K562 (cell line): ENCODE results near the gene TMED5. TPM values are rescaled to one million over a fixed set of nuclear protein-coding genes. Genes with fewer than 3 reads are reported as not detected.

Experiments used
- ATAC-seq: fragments of 200-7000 bp; cut with Tn5 transposase; 3 replicates; pipeline ENCODE4 v1.9.1; 2020; ENCODE audit warnings: moderate library complexity
- BruUV-seq: library from RNA; stranded (reverse); fragments of 400-500 nt; replicated peaks from 2 replicates; lab custom pipeline; 2021; lab: Mats Ljungman, UMichigan
- CTCF ChIA-PET: fragments of 300-600 bp; formaldehyde crosslinking; extraction: SDS; loops from one replicate; lab custom pipeline; 2021; ENCODE audit warnings: low intra/inter-chr PET ratio; lab: Yijun Ruan, JAX
- POLR2A ChIA-PET: fragments of 300-600, 350-650 bp; sonication (Branson Sonifier 250); formaldehyde crosslinking; extraction: SDS; loops from one replicate; lab custom pipeline; 2021; ENCODE audit warnings: antibody characterized with exemption, inconsistent platforms; lab: Yijun Ruan, JAX
- DNase-seq, 4 experiments: peaks; one replicate each; pipeline versions ENCODE4 v3.0.0 to v3.0.0-alpha.2; 2011 to 2018; ENCODE audit warnings: low spot score in 3 of 4, mixed read lengths in 3 of 4; ENCODE audit errors: extremely low read depth in 1 of 4
- FAIRE-seq: peaks from 2 replicates; lab custom pipeline; 2011; peaks lifted over from hg19 to GRCh38; lab: Jason Lieb, UNC
- H2AFZ ChIP-seq: 2 replicates; pipeline ENCODE4 v1.6.0; 2011; ENCODE audit warnings: low read depth, low read length, control low read depth, inconsistent platforms
- H3K27ac ChIP-seq: fragments of 200-600 bp; 3 replicates; pipeline ENCODE4 v1.8.0; 2011; ENCODE audit warnings: low read depth, mild to moderate bottlenecking, control low read depth, inconsistent platforms, low read length, moderate library complexity, mixed read lengths; ENCODE audit errors: extremely low read depth
- H3K27me3 ChIP-seq, 2 experiments: fragments of 300-600 bp in 1 of 2; 2 replicates in 1 of 2; 3 replicates in 1 of 2; pipeline versions ENCODE4 v1.6.0 to v1.8.0; 2011; ENCODE audit warnings: inconsistent platforms in 2 of 2, low read length in 2 of 2, mild to moderate bottlenecking in 1 of 2, mixed read lengths in 1 of 2, moderate library complexity in 1 of 2; ENCODE audit not compliant: control insufficient read depth in 2 of 2, insufficient read depth in 2 of 2
- H3K36me3 ChIP-seq: fragments of 300-600 bp; 3 replicates; pipeline ENCODE4 v1.8.0; 2011; ENCODE audit warnings: mild to moderate bottlenecking, low read length, inconsistent platforms; ENCODE audit not compliant: control insufficient read depth, insufficient read depth
- H3K4me1 ChIP-seq, 2 experiments: fragments of 200-600 bp in 1 of 2; replicated peaks in 1 of 2; 2 replicates in 1 of 2; 3 replicates in 1 of 2; pipeline versions ENCODE4 v1.5.1 to v1.8.0; 2011; ENCODE audit warnings: inconsistent platforms in 2 of 2, low read length in 2 of 2, mild to moderate bottlenecking in 1 of 2, mixed read lengths in 1 of 2, moderate library complexity in 1 of 2; ENCODE audit not compliant: control insufficient read depth in 2 of 2, insufficient read depth in 2 of 2
- H3K4me2 ChIP-seq: 2 replicates; pipeline ENCODE4 v1.6.1; 2011; ENCODE audit warnings: low read length, control low read depth, inconsistent platforms, mixed read lengths; ENCODE audit not compliant: insufficient read depth
- H3K4me3 ChIP-seq: fragments of 200-600 bp; sonication (generic), shearing (Covaris generic); 2 replicates; pipeline ENCODE4 v1.5.1; 2016; ENCODE audit warnings: control low read depth, inconsistent platforms
- H3K79me2 ChIP-seq: fragments of 200-600 bp; 3 replicates; pipeline ENCODE4 v1.8.0; 2011; ENCODE audit warnings: low read length, inconsistent platforms; ENCODE audit not compliant: control insufficient read depth, insufficient read depth
- H3K9ac ChIP-seq, 2 experiments: 2 replicates each; pipeline versions ENCODE4 v1.6.0 to v1.6.1; 2011; ENCODE audit warnings: low read depth in 2 of 2, low read length in 2 of 2, control low read depth in 1 of 2, inconsistent platforms in 1 of 2, mild to moderate bottlenecking in 1 of 2, mixed read lengths in 1 of 2; ENCODE audit not compliant: insufficient read depth in 1 of 2
- H3K9me1 ChIP-seq: one replicate; pipeline ENCODE4 v1.6.0; 2011; ENCODE audit warnings: inconsistent platforms, mild to moderate bottlenecking, low read length, moderate library complexity; ENCODE audit not compliant: control insufficient read depth, insufficient read depth
- H3K9me3 ChIP-seq: replicated peaks from 2 replicates; pipeline ENCODE4 v1.5.1; 2011; ENCODE audit warnings: low read depth, low read length, inconsistent platforms; ENCODE audit not compliant: control insufficient read depth, insufficient read depth
- H4K20me1 ChIP-seq: replicated peaks from 2 replicates; pipeline ENCODE4 v1.6.1; 2011; ENCODE audit warnings: low read length, inconsistent platforms, mixed read lengths; ENCODE audit not compliant: control insufficient read depth, insufficient read depth
- CHD1 ChIP-seq: fragments of 200-600 bp; sonication (generic); IDR thresholded peaks from one replicate; pipeline ENCODE4 v1.6.1; 2012; ENCODE audit warnings: mild to moderate bottlenecking, moderate library complexity, low read length, inconsistent platforms
- ETV1 ChIP-seq: fragments of 450-650 bp; conservative IDR thresholded peaks from 2 replicates; pipeline ENCODE4 v1.6.1; 2016; ENCODE audit warnings: missing genetic modification characterization, control low read depth, low read depth, missing compliant biosample characterization
- GTF2E2 ChIP-seq: fragments of 200-800 bp; sonication (Bioruptor generic); IDR thresholded peaks from 2 replicates; pipeline ENCODE4 v1.6.1; 2016; ENCODE audit warnings: missing genetic modification characterization, missing compliant biosample characterization
- MTA2 ChIP-seq: fragments of 450-650 bp; IDR thresholded peaks from 2 replicates; pipeline ENCODE4 v1.6.1; 2016; ENCODE audit warnings: low read depth
- RBM22 ChIP-seq: fragments of 200-400 bp; formaldehyde crosslinking; IDR thresholded peaks from 2 replicates; pipeline ENCODE4 v1.6.1; 2018; ENCODE audit warnings: low read length, low read depth; ENCODE audit not compliant: poor library complexity, severe bottlenecking
- SMARCE1 ChIP-seq: fragments of 450-650 bp; IDR thresholded peaks from 2 replicates; pipeline ENCODE4 v1.7.1; 2016; ENCODE audit warnings: mild to moderate bottlenecking
- SRSF9 ChIP-seq: fragments of 200-400 bp; formaldehyde crosslinking; IDR thresholded peaks from 2 replicates; pipeline ENCODE4 v1.6.1; 2017; ENCODE audit warnings: low read depth, low read length, borderline replicate concordance
- STAT5A ChIP-seq: IDR thresholded peaks from 2 replicates; pipeline ENCODE4 v1.6.1; 2012; ENCODE audit warnings: low read length, inconsistent platforms, borderline replicate concordance
- TEAD2 ChIP-seq: fragments of 450-650 bp; IDR thresholded peaks from 2 replicates; pipeline ENCODE4 v1.6.1; 2016; ENCODE audit warnings: missing genetic modification characterization, control low read depth, missing compliant biosample characterization
- ZNF212 ChIP-seq: fragments of 450-650 bp; formaldehyde crosslinking; IDR thresholded peaks from 2 replicates; pipeline ENCODE4 v1.4.0; 2020; ENCODE audit warnings: mild to moderate bottlenecking
- WGBS: fragments of 100-300 bp; shearing (Covaris generic); methylation state at CpG from one replicate; pipeline ENCODE4 v1.1.6; 2016; ENCODE audit warnings: low coverage, mixed read lengths; ENCODE audit not compliant: insufficient coverage; ENCODE audit errors: missing lambda C conversion rate; 5-methylcytosine and 5-hydroxymethylcytosine counted together
- in situ Hi-C: fragments of 300-500 bp; cut with MboI; formaldehyde crosslinking; loops from 4 replicates; pipeline ENCODE4 v1.15.0; 2018; ENCODE audit warnings: inconsistent platforms, mixed read lengths
- intact Hi-C: fragments of 100-400 bp; cut with micrococcal nuclease; formaldehyde crosslinking; loops from 2 replicates; pipeline ENCODE4 v1.14.2; 2022
- polyA plus RNA-seq, 8 experiments: library from polyadenylated mRNA; depleted of rRNA in 4 of 8; stranded (reverse) in 5 of 8; unstranded in 3 of 8; fragments of >200 nt; fragmentation: Nextera tagmentation in 2 of 8; fragmentation: Illumina TruSeq in 1 of 8; extraction: Ambion mirVana in 2 of 8; extraction: Trizol in 1 of 8; gene quantifications; 2 replicates each; pipeline versions ENCODE4 v1.2.1 to v1.2.3, GENCODE V29; 2011 to 2014; ENCODE audit warnings: inconsistent platforms in 1 of 8, missing spikeins in 1 of 8
- total RNA-seq, 7 experiments: library from RNA; depleted of rRNA in 6 of 7; stranded (reverse); fragments of >200 nt in 6 of 7; fragmentation: Illumina TruSeq in 2 of 7; extraction: Trizol in 2 of 7; gene quantifications; 2 replicates each; pipeline versions ENCODE4 v1.2.1 to v1.2.3, GENCODE V29; 2011 to 2021; ENCODE audit warnings: low replicate concordance in 1 of 7
- TF ChIP-seq, protein P1 (sequence below): fragments of 450-650 bp; IDR thresholded peaks from 2 replicates; pipeline ENCODE4 v1.6.1; 2016; ENCODE audit warnings: low read depth, mild to moderate bottlenecking, moderate library complexity
- TF ChIP-seq, protein P2 (sequence below): fragments of 450-650 bp; formaldehyde crosslinking; IDR thresholded peaks from 2 replicates; pipeline ENCODE4 v1.4.0; 2022; ENCODE audit warnings: mild to moderate bottlenecking, moderate library complexity
- TF ChIP-seq, protein P3 (sequence below): sonication (generic); formaldehyde crosslinking; IDR thresholded peaks from 2 replicates; pipeline ENCODE4 v1.8.1; 2023; ENCODE audit warnings: mild to moderate bottlenecking, missing genetic modification reagents
- TF ChIP-seq, protein P4 (sequence below): sonication (generic); formaldehyde crosslinking; IDR thresholded peaks from 2 replicates; pipeline ENCODE4 v1.9.0; 2022; ENCODE audit warnings: mild to moderate bottlenecking, missing genetic modification reagents
- TF ChIP-seq, protein P5 (sequence below): fragments of 250-450 bp; sonication (Bioruptor Pico); IDR thresholded peaks from 2 replicates; pipeline ENCODE4 v1.4.0; 2020; ENCODE audit warnings: mild to moderate bottlenecking, moderate library complexity

Gene TMED5
- total and polyA plus RNA-seq, 9 of the 15 experiments (the other 6 are each of a cell fraction or from before 2014, with no cell fraction given): 28.7 to 83.7 (median 67.2) TPM

DNA sequence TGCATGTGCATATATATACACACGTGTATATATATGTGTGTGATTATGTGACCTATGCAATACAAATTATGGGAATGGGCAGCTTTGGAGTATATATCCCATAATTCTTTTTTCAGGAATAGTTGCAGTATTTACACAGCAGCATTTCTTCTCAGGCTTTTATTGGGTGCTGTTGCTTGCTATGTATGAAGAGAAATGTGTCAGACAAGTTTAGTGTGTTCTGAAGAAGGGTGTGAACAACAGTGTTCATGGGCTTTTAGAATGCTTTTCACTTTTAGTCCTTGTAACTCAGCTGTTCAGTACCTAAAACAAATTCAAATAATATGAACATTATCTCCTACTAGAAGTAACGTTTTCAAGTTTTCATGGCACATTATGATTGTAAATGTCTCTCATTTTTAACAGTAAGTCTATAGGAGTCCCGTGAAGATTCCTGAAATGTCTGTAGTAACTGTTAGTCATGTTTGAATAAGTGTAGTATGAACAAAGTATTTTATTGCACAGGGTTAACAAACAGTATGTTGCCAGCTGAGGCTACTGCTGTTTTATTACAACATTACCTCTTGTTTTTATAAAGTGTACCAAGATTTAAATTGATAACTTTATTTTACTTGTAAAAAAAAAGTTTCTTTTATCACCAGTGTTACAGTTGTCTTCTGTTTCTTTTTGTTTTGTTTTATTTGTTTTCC, 42.5 kb downstream of the TMED5 start:
- BruUV-seq: no TSS peak
- WGBS: 55% methylated on average over 3 of the region's 3 CpGs
- ChIA-PET POLR2A (no interaction called here), CTCF (no interaction called here)
- Histone ChIP-seq H3K9me1 (no peaks in the 10 kb centered on the region), H3K27me3 (no peaks in the 10 kb centered on the region), H3K27ac (no peak overlapping the region), H2AFZ (no peak overlapping the region), H3K36me3 (peaks cover 90% of the 10 kb centered on the region), H3K4me2 (no peak overlapping the region), H4K20me1 (no peaks in the 10 kb centered on the region), H3K9me3 (no peaks in the 10 kb centered on the region), H3K4me1 (no peaks in the 10 kb centered on the region), H3K4me3 (no peak overlapping the region), H3K79me2 (no peaks in the 10 kb centered on the region), H3K9ac (no peak overlapping the region)
- ATAC-seq: no peak
- FAIRE-seq: no peak
- in situ Hi-C loops: no loop called here
- intact Hi-C loops: loop anchor here (5.0 kb wide), 1 partner anchor 55 kb away; no protein-coding TSS in a partner anchor
- DNase-seq: no peak
- TF ChIP-seq RBM22: no peak
- TF ChIP-seq, protein P1, sequence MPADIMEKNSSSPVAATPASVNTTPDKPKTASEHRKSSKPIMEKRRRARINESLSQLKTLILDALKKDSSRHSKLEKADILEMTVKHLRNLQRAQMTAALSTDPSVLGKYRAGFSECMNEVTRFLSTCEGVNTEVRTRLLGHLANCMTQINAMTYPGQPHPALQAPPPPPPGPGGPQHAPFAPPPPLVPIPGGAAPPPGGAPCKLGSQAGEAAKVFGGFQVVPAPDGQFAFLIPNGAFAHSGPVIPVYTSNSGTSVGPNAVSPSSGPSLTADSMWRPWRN: no peak
- no peak for TF ChIP-seq MTA2
- TF ChIP-seq GTF2E2 (tag): no peak
- no peak for TF ChIP-seq STAT5A
- TF ChIP-seq, protein P2, sequence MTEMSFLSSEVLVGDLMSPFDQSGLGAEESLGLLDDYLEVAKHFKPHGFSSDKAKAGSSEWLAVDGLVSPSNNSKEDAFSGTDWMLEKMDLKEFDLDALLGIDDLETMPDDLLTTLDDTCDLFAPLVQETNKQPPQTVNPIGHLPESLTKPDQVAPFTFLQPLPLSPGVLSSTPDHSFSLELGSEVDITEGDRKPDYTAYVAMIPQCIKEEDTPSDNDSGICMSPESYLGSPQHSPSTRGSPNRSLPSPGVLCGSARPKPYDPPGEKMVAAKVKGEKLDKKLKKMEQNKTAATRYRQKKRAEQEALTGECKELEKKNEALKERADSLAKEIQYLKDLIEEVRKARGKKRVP: no peak
- TF ChIP-seq TEAD2 (tag): no peak
- TF ChIP-seq, protein P3, sequence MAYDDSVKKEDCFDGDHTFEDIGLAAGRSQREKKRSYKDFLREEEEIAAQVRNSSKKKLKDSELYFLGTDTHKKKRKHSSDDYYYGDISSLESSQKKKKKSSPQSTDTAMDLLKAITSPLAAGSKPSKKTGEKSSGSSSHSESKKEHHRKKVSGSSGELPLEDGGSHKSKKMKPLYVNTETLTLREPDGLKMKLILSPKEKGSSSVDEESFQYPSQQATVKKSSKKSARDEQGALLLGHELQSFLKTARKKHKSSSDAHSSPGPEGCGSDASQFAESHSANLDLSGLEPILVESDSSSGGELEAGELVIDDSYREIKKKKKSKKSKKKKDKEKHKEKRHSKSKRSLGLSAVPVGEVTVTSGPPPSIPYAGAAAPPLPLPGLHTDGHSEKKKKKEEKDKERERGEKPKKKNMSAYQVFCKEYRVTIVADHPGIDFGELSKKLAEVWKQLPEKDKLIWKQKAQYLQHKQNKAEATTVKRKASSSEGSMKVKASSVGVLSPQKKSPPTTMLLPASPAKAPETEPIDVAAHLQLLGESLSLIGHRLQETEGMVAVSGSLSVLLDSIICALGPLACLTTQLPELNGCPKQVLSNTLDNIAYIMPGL: no peak
- TF ChIP-seq SRSF9: no peak
- no peak for TF ChIP-seq SMARCE1
- TF ChIP-seq ZNF212 (CRISPR knock-in tag): no peak
- TF ChIP-seq, protein P4, sequence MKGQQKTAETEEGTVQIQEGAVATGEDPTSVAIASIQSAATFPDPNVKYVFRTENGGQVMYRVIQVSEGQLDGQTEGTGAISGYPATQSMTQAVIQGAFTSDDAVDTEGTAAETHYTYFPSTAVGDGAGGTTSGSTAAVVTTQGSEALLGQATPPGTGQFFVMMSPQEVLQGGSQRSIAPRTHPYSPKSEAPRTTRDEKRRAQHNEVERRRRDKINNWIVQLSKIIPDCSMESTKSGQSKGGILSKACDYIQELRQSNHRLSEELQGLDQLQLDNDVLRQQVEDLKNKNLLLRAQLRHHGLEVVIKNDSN (CRISPR knock-in tag): no peak
- TF ChIP-seq ETV1 (tag): no peak
- TF ChIP-seq CHD1: no peak
- TF ChIP-seq, protein P5, sequence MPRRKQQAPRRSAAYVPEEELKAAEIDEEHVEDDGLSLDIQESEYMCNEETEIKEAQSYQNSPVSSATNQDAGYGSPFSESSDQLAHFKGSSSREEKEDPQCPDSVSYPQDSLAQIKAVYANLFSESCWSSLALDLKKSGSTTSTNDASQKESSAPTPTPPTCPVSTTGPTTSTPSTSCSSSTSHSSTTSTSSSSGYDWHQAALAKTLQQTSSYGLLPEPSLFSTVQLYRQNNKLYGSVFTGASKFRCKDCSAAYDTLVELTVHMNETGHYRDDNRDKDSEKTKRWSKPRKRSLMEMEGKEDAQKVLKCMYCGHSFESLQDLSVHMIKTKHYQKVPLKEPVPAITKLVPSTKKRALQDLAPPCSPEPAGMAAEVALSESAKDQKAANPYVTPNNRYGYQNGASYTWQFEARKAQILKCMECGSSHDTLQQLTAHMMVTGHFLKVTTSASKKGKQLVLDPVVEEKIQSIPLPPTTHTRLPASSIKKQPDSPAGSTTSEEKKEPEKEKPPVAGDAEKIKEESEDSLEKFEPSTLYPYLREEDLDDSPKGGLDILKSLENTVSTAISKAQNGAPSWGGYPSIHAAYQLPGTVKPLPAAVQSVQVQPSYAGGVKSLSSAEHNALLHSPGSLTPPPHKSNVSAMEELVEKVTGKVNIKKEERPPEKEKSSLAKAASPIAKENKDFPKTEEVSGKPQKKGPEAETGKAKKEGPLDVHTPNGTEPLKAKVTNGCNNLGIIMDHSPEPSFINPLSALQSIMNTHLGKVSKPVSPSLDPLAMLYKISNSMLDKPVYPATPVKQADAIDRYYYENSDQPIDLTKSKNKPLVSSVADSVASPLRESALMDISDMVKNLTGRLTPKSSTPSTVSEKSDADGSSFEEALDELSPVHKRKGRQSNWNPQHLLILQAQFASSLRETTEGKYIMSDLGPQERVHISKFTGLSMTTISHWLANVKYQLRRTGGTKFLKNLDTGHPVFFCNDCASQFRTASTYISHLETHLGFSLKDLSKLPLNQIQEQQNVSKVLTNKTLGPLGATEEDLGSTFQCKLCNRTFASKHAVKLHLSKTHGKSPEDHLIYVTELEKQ (CRISPR knock-in tag): no peak
